ENCODE measurements around the gene BUD13.

BUD13 gene

GRCh38 chr11:116715383-116715782, 57.4 kb downstream of the BUD13 start:
- TF ChIP-seq CTCF (IDR thresholded peaks at IDR 0.05; ENCODE audit: low read depth, low read length), result no peak

GRCh38 chr11:116714902-116715301, 57.9 kb downstream of the BUD13 start:
- no peak for TF ChIP-seq CTCF (IDR thresholded peaks at IDR 0.05; ENCODE audit: low read depth, low read length)
- no peak overlapping the region for H3K4me3 ChIP-seq (ENCODE audit: low read depth, low read length)

More at GRCh38 chr11:116715383-116715782, 57.4 kb downstream of the BUD13 start:
- H3K4me3 ChIP-seq (ENCODE audit: low read depth, low read length), result no peak overlapping the region

GRCh38 chr11:116712428-116712827, 60.4 kb downstream of the BUD13 start:
- no peak for TF ChIP-seq CTCF (IDR thresholded peaks at IDR 0.05; ENCODE audit: low read depth, low read length)
- no peak overlapping the region for H3K4me3 ChIP-seq (ENCODE audit: low read depth, low read length)

GRCh38 chr11:116710762-116711161, 62.0 kb downstream of the BUD13 start:
- no peak for TF ChIP-seq CTCF (IDR thresholded peaks at IDR 0.05; ENCODE audit: low read depth, low read length)
- H3K4me3 ChIP-seq (ENCODE audit: low read depth, low read length), result no peak overlapping the region

- no peak for TF ChIP-seq CTCF (IDR thresholded peaks at IDR 0.05; ENCODE audit: low read depth, low read length)
- no peak overlapping the region for H3K4me3 ChIP-seq (ENCODE audit: low read depth, low read length)
Observed at GRCh38 chr11:116710001-116710674, 62.6 kb downstream of the BUD13 start.

GRCh38 chr11:116707746-116708145, 65.0 kb downstream of the BUD13 start:
- no peak overlapping the region for H3K4me3 ChIP-seq (ENCODE audit: low read depth, low read length)
- no peak for TF ChIP-seq CTCF (IDR thresholded peaks at IDR 0.05; ENCODE audit: low read depth, low read length)

GRCh38 chr11:116707161-116707629, 65.6 kb downstream of the BUD13 start:
- no peak overlapping the region for H3K4me3 ChIP-seq (ENCODE audit: low read depth, low read length)
- TF ChIP-seq CTCF (IDR thresholded peaks at IDR 0.05; ENCODE audit: low read depth, low read length), result no peak

All from WI38 (cell line).